HUES64 (cell line): ENCODE measurements around the gene BAG5. TPM values are rescaled to one million over a fixed set of nuclear protein-coding genes. Genes with fewer than 3 reads are reported as not detected.
"Not testable (repeated sequence)": the region's sequence is repeated elsewhere in the genome, so short reads cannot be mapped to it uniquely, and the experiment has no call there.

Experiments
- H3K27ac ChIP-seq: 2 replicates; pipeline ENCODE4 v1.7.0; 2013; ENCODE audit warnings: low read depth, low read length, inconsistent platforms
- H3K27me3 ChIP-seq: 2 replicates; pipeline ENCODE4 v1.6.1; 2013; ENCODE audit warnings: mild to moderate bottlenecking, low read length; ENCODE audit not compliant: insufficient read depth
- H3K36me3 ChIP-seq: 2 replicates; pipeline ENCODE4 v1.6.1; 2013; ENCODE audit warnings: mild to moderate bottlenecking, low read length; ENCODE audit not compliant: insufficient read depth
- H3K4me1 ChIP-seq: 2 replicates; pipeline ENCODE4 v1.6.1; 2013; ENCODE audit warnings: mild to moderate bottlenecking, low read length, moderate library complexity; ENCODE audit not compliant: insufficient read depth
- H3K4me3 ChIP-seq: 2 replicates; pipeline ENCODE4 v1.5.1; 2013; ENCODE audit warnings: mild to moderate bottlenecking, low read length, moderate library complexity
- H3K9ac ChIP-seq: 2 replicates; pipeline ENCODE4 v1.6.1; 2013; ENCODE audit warnings: mild to moderate bottlenecking, low read depth, low read length
- H3K9me3 ChIP-seq: 2 replicates; pipeline ENCODE4 v1.6.1; 2013; ENCODE audit warnings: low read depth, low read length; ENCODE audit not compliant: insufficient read depth
- WGBS: fragments of 150-250, 120-280 bp; methylation state at CpG from one replicate; pipeline ENCODE4 v1.1.7; 2013; ENCODE audit warnings: missing lambda C conversion rate; 5-methylcytosine and 5-hydroxymethylcytosine counted together
- polyA plus RNA-seq, 2 experiments: library from polyadenylated mRNA; stranded (reverse); fragments of 50-300 nt; gene quantifications; one replicate each; pipeline ENCODE4 v1.2.3, GENCODE V29; 2013

BAG5 gene, protein sequence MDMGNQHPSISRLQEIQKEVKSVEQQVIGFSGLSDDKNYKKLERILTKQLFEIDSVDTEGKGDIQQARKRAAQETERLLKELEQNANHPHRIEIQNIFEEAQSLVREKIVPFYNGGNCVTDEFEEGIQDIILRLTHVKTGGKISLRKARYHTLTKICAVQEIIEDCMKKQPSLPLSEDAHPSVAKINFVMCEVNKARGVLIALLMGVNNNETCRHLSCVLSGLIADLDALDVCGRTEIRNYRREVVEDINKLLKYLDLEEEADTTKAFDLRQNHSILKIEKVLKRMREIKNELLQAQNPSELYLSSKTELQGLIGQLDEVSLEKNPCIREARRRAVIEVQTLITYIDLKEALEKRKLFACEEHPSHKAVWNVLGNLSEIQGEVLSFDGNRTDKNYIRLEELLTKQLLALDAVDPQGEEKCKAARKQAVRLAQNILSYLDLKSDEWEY
- 20.5 TPM for polyA plus RNA-seq (2013, experiment 1 of 2)
- 21.2 TPM for polyA plus RNA-seq (2013, experiment 2 of 2)

- no peaks in the 10 kb centered on the region for H3K9me3 ChIP-seq
- H3K9ac ChIP-seq = peak within 1 kb of the TSS; percentile 98
- H3K36me3 ChIP-seq = peaks cover 29% of the 10 kb centered on the region
- no peaks in the 10 kb centered on the region for H3K27me3 ChIP-seq
- under 1% methylated on average over 109 of the region's 109 CpGs for WGBS
- peaks cover 5% of the 10 kb centered on the region; the same call in 1 of the 2 replicates for H3K4me1 ChIP-seq
- peak within 1 kb of the TSS; percentile 99 for H3K4me3 ChIP-seq
- H3K27ac ChIP-seq = peak within 1 kb of the TSS; percentile 97
Measured at GRCh38 chr14:103562429-103563225, at the start of gene BAG5, which contains the start of gene COA8. Gene BAG5, minus strand, starts transcription at chr14:103562657. Its CDS starts 1,493 bp downstream, at chr14:103561164. Gene COA8, plus strand, starts transcription at chr14:103562960. Its CDS starts 42 bp downstream, at chr14:103563002.

DNA sequence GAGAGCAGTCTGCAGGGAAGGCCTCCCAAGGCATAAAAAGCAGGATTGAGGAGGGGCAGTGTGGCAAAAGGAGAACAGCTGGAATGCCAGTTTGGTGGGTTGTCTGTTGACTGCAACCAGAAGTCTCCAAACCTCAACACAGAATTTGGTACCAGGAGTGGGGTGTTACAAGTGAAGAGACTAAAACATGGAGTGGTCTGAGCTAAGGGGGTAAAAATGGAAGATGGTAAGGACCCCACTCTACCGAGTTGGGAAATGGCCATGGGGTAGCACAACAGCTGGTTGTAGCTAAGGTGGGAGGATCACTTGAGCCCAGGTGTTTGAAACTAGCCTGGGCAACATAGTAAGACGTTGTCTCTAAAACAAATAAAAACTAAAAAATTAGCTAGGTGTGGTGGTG lies 48.8 kb upstream of the BAG5 start:
- whole genome bisulfite sequencing = 88% methylated on average over 2 of the region's 2 CpGs
- no peak overlapping the region for H3K27ac ChIP-seq

GRCh38 chr14:103609081-103609480 lies 46.6 kb upstream of the BAG5 start:
- H3K27me3 ChIP-seq = peaks cover 14% of the 10 kb centered on the region
- H3K9me3 ChIP-seq, H3K9ac ChIP-seq, H3K4me3 ChIP-seq, H3K4me1 ChIP-seq, H3K36me3 ChIP-seq, H3K27ac ChIP-seq: not testable (repeated sequence)
- WGBS = 96% methylated on average over 3 of the region's 4 CpGs

More for the DNA sequence above, 48.8 kb upstream of the BAG5 start:
- no peak overlapping the region for H3K4me3 ChIP-seq
- H3K9me3 ChIP-seq = peaks cover 9% of the 10 kb centered on the region
- H3K27me3 ChIP-seq = peaks cover 14% of the 10 kb centered on the region
- H3K9ac ChIP-seq = no peak overlapping the region
- H3K4me1 ChIP-seq = no peaks in the 10 kb centered on the region
- H3K36me3 ChIP-seq = no peaks in the 10 kb centered on the region

- Histone ChIP-seq H3K27ac (no peak overlapping the region), H3K36me3 (no peaks in the 10 kb centered on the region), H3K4me3 (no peak overlapping the region), H3K4me1 (no peaks in the 10 kb centered on the region), H3K27me3 (peaks cover 14% of the 10 kb centered on the region), H3K9ac (no peak overlapping the region), H3K9me3 (peaks cover 9% of the 10 kb centered on the region)
- 32% methylated on average over 15 of the region's 15 CpGs for WGBS
Measured at GRCh38 chr14:103607822-103608221, 45.4 kb upstream of the BAG5 start.

DNA sequence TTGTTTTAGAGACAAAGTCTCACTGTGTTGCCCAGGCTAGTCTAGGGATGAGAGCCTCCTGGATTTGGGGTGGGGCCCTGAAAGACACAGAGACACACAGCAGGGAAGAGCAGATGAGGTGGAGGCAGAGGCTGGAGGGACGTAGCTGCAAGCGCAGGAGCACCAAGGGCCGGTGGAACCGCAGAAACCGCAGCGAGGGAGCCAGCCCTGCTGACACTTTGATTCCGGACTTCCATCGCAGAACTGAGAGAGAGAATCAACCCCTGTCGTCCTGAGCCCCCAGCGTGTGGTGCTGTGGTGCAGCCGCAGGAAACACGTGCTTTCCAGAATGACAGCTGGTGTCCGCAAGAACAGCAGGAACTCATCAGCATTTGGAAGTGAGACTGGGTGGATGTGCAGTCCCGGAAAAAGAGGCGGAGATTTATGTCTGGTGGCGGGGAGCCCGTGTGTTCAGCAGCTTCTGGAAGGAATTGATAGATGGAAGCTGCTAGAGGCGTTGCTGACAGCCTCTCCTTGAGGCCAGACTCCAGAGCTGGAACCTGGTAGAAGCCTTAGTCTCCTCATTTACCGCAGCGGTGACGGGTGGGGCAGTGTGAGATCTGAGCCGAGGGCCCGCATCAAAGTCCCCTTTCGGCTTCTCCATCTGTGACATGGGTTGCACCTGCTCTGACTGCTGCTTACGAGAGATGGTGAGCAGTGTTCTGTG lies 44.7 kb upstream of the BAG5 start:
- Histone ChIP-seq H3K27me3 (peaks cover 14% of the 10 kb centered on the region), H3K36me3 (no peaks in the 10 kb centered on the region), H3K4me1 (no peaks in the 10 kb centered on the region), H3K27ac (no peak overlapping the region), H3K4me3 (no peak overlapping the region), H3K9ac (no peak overlapping the region), H3K9me3 (peaks cover 9% of the 10 kb centered on the region)
- WGBS = 10% methylated on average over 25 of the region's 25 CpGs

- WGBS = 98% methylated on average over 5 of the region's 5 CpGs
- no peak overlapping the region for H3K27ac ChIP-seq
- no peak overlapping the region for H3K4me3 ChIP-seq
- no peaks in the 10 kb centered on the region for H3K9me3 ChIP-seq
- peaks cover 14% of the 10 kb centered on the region for H3K27me3 ChIP-seq
- H3K9ac ChIP-seq = no peak overlapping the region
- H3K4me1 ChIP-seq = no peaks in the 10 kb centered on the region
- no peaks in the 10 kb centered on the region for H3K36me3 ChIP-seq
Measured at GRCh38 chr14:103604620-103605019, 42.2 kb upstream of the BAG5 start.

DNA sequence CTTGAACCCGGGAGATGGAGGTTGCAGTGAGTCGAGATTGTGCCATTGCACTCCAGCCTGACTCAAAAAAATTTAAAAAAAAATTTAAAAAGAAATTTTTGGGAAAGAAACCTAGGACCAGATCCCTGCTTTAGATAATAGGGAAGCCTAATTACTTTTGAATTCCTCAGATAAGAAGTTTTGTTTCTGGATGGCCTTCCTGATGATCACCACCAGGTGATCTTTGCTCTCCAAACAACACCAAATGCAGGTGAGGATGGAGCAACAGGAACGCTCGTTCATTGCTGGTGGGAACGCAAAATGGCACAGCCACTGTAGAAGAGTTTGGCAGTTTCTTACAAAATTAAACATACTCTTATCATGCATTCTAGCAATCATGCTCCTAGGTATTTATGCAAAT lies 38.0 kb upstream of the BAG5 start:
- WGBS = 91% methylated on average over 5 of the region's 5 CpGs

GRCh38 chr14:103597623-103598377 lies 35.3 kb upstream of the BAG5 start:
- H3K4me1 ChIP-seq = peaks cover 15% of the 10 kb centered on the region
- H3K4me3 ChIP-seq = no peak overlapping the region
- WGBS = 89% methylated on average over 10 of the region's 10 CpGs
- no peaks in the 10 kb centered on the region for H3K9me3 ChIP-seq
- no peak overlapping the region for H3K9ac ChIP-seq
- H3K36me3 ChIP-seq = no peaks in the 10 kb centered on the region
- no peak overlapping the region for H3K27ac ChIP-seq
- no peaks in the 10 kb centered on the region for H3K27me3 ChIP-seq

More for the DNA sequence above, 38.0 kb upstream of the BAG5 start:
- no peak overlapping the region for H3K27ac ChIP-seq
- no peak overlapping the region for H3K4me3 ChIP-seq
- no peaks in the 10 kb centered on the region for H3K27me3 ChIP-seq
- H3K4me1 ChIP-seq = no peaks in the 10 kb centered on the region
- no peak overlapping the region for H3K9ac ChIP-seq
- H3K9me3 ChIP-seq = no peaks in the 10 kb centered on the region
- no peaks in the 10 kb centered on the region for H3K36me3 ChIP-seq

GRCh38 chr14:103594265-103594664 lies 31.8 kb upstream of the BAG5 start:
- 45% methylated on average over 9 of the region's 11 CpGs for WGBS
- Histone ChIP-seq H3K4me1 (peaks cover 15% of the 10 kb centered on the region), H3K27me3 (no peaks in the 10 kb centered on the region), H3K27ac (peak overlapping the region; percentile 72), H3K36me3 (peaks cover 12% of the 10 kb centered on the region; the same call in 1 of the 2 replicates), H3K9me3 (no peaks in the 10 kb centered on the region), H3K9ac (peak overlapping the region; percentile 22; the same call in 1 of the 2 replicates), H3K4me3 (no peak overlapping the region)

- no peak overlapping the region for H3K27ac ChIP-seq
- H3K27me3 ChIP-seq = no peaks in the 10 kb centered on the region
- peaks cover 15% of the 10 kb centered on the region for H3K4me1 ChIP-seq
- no peaks in the 10 kb centered on the region for H3K9me3 ChIP-seq
- no peak overlapping the region for H3K4me3 ChIP-seq
- 92% methylated on average over 6 of the region's 6 CpGs for WGBS
- no peak overlapping the region for H3K9ac ChIP-seq
- peaks cover 17% of the 10 kb centered on the region for H3K36me3 ChIP-seq
Measured at GRCh38 chr14:103593577-103593976, 31.1 kb upstream of the BAG5 start.
